DOHH2 (cell line): ENCODE measurements around the gene PTPN4.

Source experiments
- H3F3A ChIP-seq: fragments of 200-600 bp; sonication (generic), shearing (Covaris generic); 2 replicates; pipeline ENCODE4 v1.6.0; 2016; ENCODE audit warnings: antibody characterized with exemption, mild to moderate bottlenecking; ENCODE audit not compliant: control insufficient read depth, insufficient read depth
- H3K27ac ChIP-seq: fragments of 200-600 bp; sonication (generic); 2 replicates; pipeline ENCODE4 v1.5.1; 2014; ENCODE audit warnings: low read depth, mild to moderate bottlenecking, low read length, moderate library complexity
- H3K27me3 ChIP-seq: fragments of 200-600 bp; sonication (generic); 2 replicates; pipeline ENCODE4 v1.6.1; 2014; ENCODE audit warnings: mild to moderate bottlenecking, low read length, mixed read lengths; ENCODE audit not compliant: control insufficient read depth
- H3K36me3 ChIP-seq: fragments of 200-600 bp; sonication (generic); 2 replicates; pipeline ENCODE4 v1.6.1; 2014; ENCODE audit warnings: mild to moderate bottlenecking, low read length, moderate library complexity, mixed read lengths; ENCODE audit not compliant: control insufficient read depth
- H3K4me1 ChIP-seq: fragments of 200-600 bp; sonication (generic); 2 replicates; pipeline ENCODE4 v1.6.1; 2014; ENCODE audit warnings: mild to moderate bottlenecking, low read length, mixed read lengths; ENCODE audit not compliant: control insufficient read depth
- H3K4me2 ChIP-seq: fragments of 200-600 bp; sonication (generic); 2 replicates; pipeline ENCODE4 v1.6.0; 2014; ENCODE audit warnings: mild to moderate bottlenecking, low read length, moderate library complexity
- H3K4me3 ChIP-seq: fragments of 200-600 bp; sonication (generic); 2 replicates; pipeline ENCODE4 v1.5.1; 2014; ENCODE audit warnings: mild to moderate bottlenecking, low read length, mixed read lengths
- H3K79me2 ChIP-seq: fragments of 200-600 bp; sonication (generic); 2 replicates; pipeline ENCODE4 v1.6.1; 2014; ENCODE audit warnings: mild to moderate bottlenecking, low read length, mixed read lengths; ENCODE audit not compliant: control insufficient read depth
- H3K9me2 ChIP-seq: fragments of 200-600 bp; sonication (generic); replicated peaks from 2 replicates; pipeline ENCODE4 v1.6.1; 2014; ENCODE audit warnings: mild to moderate bottlenecking, low read length, mixed read lengths; ENCODE audit not compliant: control insufficient read depth
- H3K9me3 ChIP-seq: fragments of 200-600 bp; sonication (generic); 2 replicates; pipeline ENCODE4 v1.6.1; 2014; ENCODE audit warnings: antibody characterized with exemption, low read length, mixed read lengths; ENCODE audit not compliant: control insufficient read depth, insufficient read depth
- H4K20me1 ChIP-seq: fragments of 200-600 bp; sonication (generic); 2 replicates; pipeline ENCODE4 v1.6.0; 2014; ENCODE audit warnings: low read depth, mild to moderate bottlenecking, antibody characterized with exemption, low read length, moderate library complexity; ENCODE audit not compliant: control insufficient read depth, insufficient read depth
- EZH2phosphoT487 ChIP-seq: fragments of 200-600 bp; sonication (generic); IDR thresholded peaks from 2 replicates; pipeline ENCODE4 v1.6.1; 2017; ENCODE audit warnings: borderline replicate concordance, mild to moderate bottlenecking, antibody characterized with exemption, low read length, moderate library complexity, mixed read lengths
- TF ChIP-seq, protein P1 (sequence below): fragments of 200-600 bp; sonication (generic); IDR thresholded peaks from one replicate; pipeline ENCODE4 v1.5.1; 2014; ENCODE audit warnings: antibody characterized with exemption, mild to moderate bottlenecking, low read depth, low read length; ENCODE audit not compliant: poor library complexity, severe bottlenecking

PTPN4 gene

DNA sequence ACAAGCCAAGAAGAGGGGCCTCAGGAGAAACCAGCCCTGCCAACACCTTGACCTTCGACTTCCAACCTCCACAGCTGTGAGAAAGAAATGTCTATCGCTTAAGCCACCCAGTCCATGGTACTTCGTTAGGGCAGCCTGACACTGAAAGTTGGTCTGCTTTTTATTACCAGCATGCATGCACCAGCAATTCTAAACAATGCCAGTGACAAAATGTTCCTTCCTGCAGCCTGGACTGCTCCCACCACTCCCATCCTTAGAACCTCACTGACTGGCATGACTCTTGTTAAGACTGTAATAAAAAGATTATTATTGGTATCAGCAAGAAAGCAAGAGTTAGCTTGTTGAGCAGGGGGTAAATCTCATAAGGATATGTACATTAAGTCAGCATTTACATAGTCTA lies 47.2 kb upstream of the PTPN4 start:
- Histone ChIP-seq H3F3A (no peaks in the 10 kb centered on the region), H4K20me1 (no peaks in the 10 kb centered on the region), H3K4me3 (no peak overlapping the region), H3K9me2 (no peaks in the 10 kb centered on the region), H3K4me1 (no peaks in the 10 kb centered on the region), H3K9me3 (no peaks in the 10 kb centered on the region), H3K79me2 (no peaks in the 10 kb centered on the region), H3K4me2 (no peak overlapping the region), H3K27me3 (no peaks in the 10 kb centered on the region), H3K27ac (no peak overlapping the region), H3K36me3 (no peaks in the 10 kb centered on the region)
- TF ChIP-seq, protein P1, sequence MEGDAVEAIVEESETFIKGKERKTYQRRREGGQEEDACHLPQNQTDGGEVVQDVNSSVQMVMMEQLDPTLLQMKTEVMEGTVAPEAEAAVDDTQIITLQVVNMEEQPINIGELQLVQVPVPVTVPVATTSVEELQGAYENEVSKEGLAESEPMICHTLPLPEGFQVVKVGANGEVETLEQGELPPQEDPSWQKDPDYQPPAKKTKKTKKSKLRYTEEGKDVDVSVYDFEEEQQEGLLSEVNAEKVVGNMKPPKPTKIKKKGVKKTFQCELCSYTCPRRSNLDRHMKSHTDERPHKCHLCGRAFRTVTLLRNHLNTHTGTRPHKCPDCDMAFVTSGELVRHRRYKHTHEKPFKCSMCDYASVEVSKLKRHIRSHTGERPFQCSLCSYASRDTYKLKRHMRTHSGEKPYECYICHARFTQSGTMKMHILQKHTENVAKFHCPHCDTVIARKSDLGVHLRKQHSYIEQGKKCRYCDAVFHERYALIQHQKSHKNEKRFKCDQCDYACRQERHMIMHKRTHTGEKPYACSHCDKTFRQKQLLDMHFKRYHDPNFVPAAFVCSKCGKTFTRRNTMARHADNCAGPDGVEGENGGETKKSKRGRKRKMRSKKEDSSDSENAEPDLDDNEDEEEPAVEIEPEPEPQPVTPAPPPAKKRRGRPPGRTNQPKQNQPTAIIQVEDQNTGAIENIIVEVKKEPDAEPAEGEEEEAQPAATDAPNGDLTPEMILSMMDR = no peak
- no peak for TF ChIP-seq EZH2phosphoT487

DNA sequence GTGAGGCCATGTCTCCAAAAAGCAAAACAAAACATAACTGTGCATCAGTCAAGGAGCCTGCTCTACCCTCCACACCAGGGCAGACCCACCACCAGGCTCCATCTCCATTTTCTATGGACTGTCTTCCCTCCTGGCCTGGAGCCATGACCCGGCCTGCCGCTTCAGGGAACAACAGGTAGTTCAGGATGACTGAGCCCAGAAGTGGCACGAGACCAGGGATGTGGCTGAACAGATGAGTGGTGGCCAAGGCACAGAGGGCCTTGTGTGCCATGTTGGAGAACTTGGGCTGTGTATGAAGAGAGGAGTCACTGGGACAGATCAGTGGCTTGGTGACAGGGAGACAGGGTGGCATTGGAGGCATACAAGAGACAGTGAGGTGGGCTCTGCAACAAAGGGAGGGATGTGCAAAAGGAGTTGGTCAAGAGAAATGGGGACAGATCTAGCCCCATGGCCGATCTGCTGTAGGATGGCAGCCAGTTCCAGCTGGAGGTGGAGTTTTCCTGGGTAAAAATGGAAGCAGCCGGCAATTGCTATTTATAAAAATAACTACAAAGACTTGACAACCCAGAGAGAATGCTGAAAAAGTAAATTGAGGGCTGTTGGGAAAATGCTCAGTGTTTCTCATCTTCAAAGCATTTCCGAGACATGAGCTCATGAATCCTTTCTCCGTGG lies 45.8 kb upstream of the PTPN4 start:
- no peaks in the 10 kb centered on the region for H3K9me2 ChIP-seq

DNA sequence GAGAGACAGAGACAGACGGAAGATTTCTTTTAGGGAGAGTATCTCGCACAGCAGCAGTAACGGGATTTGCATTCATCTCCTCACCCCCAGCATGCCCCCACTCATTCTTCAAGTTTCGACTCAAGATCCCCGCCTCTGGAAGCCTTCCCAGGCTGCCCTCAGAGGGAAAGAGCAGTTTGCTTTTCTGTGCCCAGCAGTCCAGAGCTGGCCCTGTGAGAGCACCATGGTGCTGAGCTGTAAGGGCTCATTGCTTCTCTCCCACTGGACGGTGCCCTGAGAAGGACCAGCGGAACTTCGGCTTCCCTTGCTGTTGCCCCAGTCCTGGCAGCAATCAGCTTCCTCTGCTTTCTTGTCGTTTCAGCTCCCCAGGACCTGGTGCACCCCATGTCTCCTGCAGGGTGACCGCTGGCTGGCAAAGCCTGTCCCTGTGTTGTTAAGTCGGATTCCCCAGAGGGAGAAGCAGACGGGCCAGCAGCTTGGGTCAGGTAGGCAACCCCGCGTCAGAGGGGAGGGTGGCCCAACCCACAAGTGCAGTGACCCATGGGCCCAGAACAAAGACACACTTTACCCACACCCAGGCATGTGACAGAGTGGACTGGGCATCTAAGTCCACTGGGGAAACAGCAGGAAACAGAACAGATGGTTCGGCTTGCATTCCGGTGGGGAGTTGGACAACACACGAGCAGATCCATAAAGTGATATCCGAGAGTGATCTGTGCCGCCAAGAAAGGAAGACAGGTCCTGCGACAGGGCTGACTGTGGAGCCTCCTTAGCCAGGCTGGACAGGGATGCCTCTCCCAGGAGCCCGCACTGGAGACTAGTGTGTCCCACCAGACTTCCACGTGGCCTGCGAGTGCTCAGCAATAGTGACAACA lies 44.1 kb upstream of the PTPN4 start:
- H3K27ac ChIP-seq = no peak overlapping the region
- no peaks in the 10 kb centered on the region for H3F3A ChIP-seq
- H3K4me2 ChIP-seq = no peak overlapping the region
- H3K9me2 ChIP-seq = no peaks in the 10 kb centered on the region
- no peaks in the 10 kb centered on the region for H3K79me2 ChIP-seq
- H3K4me3 ChIP-seq = no peak overlapping the region
- no peaks in the 10 kb centered on the region for H3K36me3 ChIP-seq
- H3K9me3 ChIP-seq = no peaks in the 10 kb centered on the region
- H4K20me1 ChIP-seq = no peaks in the 10 kb centered on the region
- no peaks in the 10 kb centered on the region; the same call in 1 of the 2 replicates for H3K27me3 ChIP-seq
- TF ChIP-seq, protein P1 = no peak
- TF ChIP-seq EZH2phosphoT487 = no peak
- H3K4me1 ChIP-seq = no peaks in the 10 kb centered on the region

More for the DNA sequence above, 45.8 kb upstream of the PTPN4 start:
- H3K4me2 ChIP-seq = no peak overlapping the region
- no peak overlapping the region for H3K4me3 ChIP-seq
- no peak overlapping the region for H3K27ac ChIP-seq
- no peaks in the 10 kb centered on the region for H3F3A ChIP-seq
- TF ChIP-seq, protein P1 = no peak
- no peaks in the 10 kb centered on the region for H4K20me1 ChIP-seq
- H3K27me3 ChIP-seq = no peaks in the 10 kb centered on the region; the same call in 1 of the 2 replicates
- H3K4me1 ChIP-seq = no peaks in the 10 kb centered on the region
- no peaks in the 10 kb centered on the region for H3K79me2 ChIP-seq
- H3K36me3 ChIP-seq = no peaks in the 10 kb centered on the region
- H3K9me3 ChIP-seq = no peaks in the 10 kb centered on the region
